ENCODE results near the gene BTNL9.

The BTNL9 gene

DNA sequence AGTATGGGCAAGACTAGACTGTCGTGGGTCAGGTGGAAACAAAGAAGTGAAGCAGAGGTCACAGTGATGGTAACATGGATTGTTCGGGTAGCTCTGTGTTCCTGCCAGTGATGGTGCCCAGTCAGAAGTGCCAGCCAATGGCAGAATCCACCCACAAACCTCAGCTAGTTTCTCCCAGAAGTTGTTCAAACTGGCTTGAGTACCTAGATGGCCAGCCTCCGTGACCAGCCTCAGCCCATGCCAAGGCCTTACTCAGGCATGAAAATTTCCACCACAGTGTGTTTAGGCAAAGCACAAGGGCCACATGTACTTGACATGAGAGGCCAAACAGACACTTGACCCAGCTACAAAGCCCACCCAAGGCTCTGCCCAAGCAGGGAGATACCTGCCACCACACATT, 19.4 kb upstream of the BTNL9 start:
- in situ Hi-C loops (cut with MboI; ENCODE audit: low pct_unique_long_range_greater_than_20kb, low sequenced_read_pairs, unreplicated experiment), result no loop called here
- DNase-seq (ENCODE audit: low spot score), result no peak

DNA sequence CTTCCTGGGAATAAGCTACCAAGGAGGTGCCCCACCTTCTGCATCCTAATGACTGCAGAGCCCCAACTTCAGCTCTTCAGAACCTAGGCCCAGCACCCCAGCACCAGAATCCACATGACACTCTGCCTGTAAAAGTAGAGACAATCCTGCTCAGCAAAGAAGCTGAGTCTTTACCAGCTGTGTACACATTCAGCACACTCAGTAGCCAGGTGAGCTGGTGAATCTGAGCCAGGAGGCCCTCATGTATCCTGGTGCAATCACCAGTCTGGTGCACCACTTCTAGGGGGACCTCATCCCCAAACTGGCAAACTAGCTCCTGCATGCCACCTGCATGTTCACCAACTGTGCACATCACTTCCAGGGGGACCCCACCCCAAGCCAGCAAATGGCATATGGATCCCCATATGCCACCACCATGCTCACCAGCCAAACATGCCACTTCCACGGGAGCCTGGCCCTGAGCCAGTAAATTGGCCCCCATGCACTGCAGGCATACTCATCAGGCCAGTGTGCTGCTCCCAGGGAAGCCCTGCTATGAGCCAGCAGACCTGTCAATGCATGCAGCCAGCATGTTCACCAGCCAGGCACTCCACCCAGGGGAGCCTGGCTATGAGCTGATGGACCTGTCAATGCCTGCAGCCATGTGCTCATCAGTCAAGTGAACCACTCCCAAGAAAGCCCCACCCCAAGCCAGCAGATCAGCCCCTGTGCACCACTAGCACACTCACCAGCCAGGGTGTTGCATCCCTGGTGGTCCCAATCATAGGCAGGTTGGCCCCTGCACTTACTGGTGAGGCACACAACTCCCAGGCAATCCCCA, 15.6 kb upstream of the BTNL9 start:
- DNase-seq (ENCODE audit: low spot score), result no peak
- in situ Hi-C loops (cut with MboI; ENCODE audit: low pct_unique_long_range_greater_than_20kb, low sequenced_read_pairs, unreplicated experiment), result no loop called here
- TF ChIP-seq, protein P1, sequence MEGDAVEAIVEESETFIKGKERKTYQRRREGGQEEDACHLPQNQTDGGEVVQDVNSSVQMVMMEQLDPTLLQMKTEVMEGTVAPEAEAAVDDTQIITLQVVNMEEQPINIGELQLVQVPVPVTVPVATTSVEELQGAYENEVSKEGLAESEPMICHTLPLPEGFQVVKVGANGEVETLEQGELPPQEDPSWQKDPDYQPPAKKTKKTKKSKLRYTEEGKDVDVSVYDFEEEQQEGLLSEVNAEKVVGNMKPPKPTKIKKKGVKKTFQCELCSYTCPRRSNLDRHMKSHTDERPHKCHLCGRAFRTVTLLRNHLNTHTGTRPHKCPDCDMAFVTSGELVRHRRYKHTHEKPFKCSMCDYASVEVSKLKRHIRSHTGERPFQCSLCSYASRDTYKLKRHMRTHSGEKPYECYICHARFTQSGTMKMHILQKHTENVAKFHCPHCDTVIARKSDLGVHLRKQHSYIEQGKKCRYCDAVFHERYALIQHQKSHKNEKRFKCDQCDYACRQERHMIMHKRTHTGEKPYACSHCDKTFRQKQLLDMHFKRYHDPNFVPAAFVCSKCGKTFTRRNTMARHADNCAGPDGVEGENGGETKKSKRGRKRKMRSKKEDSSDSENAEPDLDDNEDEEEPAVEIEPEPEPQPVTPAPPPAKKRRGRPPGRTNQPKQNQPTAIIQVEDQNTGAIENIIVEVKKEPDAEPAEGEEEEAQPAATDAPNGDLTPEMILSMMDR (IDR thresholded peaks at IDR 0.05; ENCODE audit: extremely low read depth, insufficient read depth, missing control alignments), result no peak

More for the DNA sequence above, 19.4 kb upstream of the BTNL9 start:
- TF ChIP-seq, protein P1 (IDR thresholded peaks at IDR 0.05; ENCODE audit: extremely low read depth, insufficient read depth, missing control alignments), result no peak

DNA sequence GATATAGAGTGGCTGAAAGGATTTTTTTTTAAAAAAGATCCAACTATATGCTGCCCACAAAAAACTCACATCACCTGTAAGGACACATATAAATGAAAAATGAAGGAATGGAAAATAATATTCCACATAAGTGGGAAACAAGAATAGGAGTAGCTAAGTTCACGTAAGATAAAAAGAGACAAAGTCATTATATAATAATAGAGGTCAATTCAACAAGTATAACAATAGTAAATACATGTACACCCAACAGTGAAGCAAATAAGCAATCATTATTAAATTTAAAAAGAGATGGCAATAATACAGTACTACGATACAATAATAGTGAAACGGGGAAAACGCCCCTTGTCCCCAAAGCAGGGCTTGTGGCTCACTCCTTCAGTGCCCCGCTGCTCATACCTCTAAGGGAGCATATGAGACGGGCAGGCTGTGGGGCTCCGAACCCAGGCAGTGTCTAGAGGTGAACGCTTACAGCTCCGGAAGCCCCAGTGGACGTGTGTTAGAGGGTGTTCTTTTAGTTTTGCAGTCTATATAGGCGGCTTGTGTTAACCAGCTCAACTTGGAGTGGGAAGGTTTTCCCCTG, 12.5 kb upstream of the BTNL9 start:
- TF ChIP-seq, protein P1 (IDR thresholded peaks at IDR 0.05; ENCODE audit: extremely low read depth, insufficient read depth, missing control alignments), result no peak
- in situ Hi-C loops (cut with MboI; ENCODE audit: low pct_unique_long_range_greater_than_20kb, low sequenced_read_pairs, unreplicated experiment), result no loop called here
- no peak for DNase-seq (ENCODE audit: low spot score)

DNA sequence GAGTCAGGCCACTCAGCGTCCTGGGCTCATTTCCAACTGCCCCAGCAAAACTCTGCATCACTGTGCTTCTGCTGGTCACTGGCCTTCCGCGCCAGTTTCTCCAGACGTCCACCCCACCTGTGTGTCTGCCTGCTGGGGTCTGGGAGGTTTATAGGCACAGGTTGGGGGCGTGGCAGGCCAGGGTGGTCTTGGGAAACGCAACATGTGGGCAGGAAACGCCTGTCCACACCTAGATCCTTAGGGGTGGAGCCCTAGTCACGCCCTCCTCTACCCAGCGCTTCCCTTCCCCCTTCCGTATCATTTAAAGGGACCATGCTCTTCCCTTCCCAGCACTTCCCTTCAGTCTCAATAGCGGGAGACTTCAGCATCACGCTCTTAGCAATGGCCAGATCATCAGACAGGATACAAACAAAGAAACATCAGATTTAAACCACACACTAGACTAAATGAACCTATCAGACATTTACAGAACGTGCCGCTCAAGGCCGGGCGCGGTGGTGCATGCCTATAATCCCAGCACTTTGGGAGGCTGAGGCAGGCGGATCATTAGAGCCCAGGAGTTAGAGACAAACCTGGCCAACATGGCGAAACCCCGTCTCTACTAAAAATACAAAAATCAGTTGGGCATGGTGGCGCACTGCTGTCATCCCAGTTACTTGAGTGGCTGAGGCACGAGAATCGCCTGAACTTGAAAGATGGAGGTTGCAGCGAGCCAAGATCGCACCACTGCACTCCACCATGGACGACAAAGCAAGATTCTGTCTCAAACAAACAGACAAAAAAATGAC, 11.8 kb upstream of the BTNL9 start:
- in situ Hi-C loops (cut with MboI; ENCODE audit: low pct_unique_long_range_greater_than_20kb, low sequenced_read_pairs, unreplicated experiment), result no loop called here
- DNase-seq (ENCODE audit: low spot score), result no peak
- TF ChIP-seq, protein P1 (IDR thresholded peaks at IDR 0.05; ENCODE audit: extremely low read depth, insufficient read depth, missing control alignments), result no peak

DNA sequence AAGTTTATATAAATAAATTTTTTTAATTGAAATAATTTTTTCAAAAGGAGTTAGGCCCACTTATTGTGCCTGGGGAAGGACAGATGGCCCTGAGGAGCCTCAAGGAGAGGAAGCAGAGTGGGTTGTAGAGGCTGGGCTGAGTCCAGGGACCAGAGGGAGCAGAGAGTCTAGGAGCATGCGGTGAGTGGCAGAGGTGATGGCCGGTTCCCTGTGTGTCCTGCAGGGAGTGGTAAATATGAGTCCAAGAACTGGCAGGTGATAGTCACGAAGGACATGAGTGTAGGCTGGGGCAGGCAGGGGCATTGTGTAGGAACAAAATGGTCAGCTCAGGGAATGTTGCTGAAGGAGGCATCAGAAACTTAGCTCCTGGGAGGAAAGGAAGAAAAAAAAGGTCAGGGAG, 8.3 kb upstream of the BTNL9 start:
- TF ChIP-seq, protein P1 (IDR thresholded peaks at IDR 0.05; ENCODE audit: extremely low read depth, insufficient read depth, missing control alignments), result no peak
- no peak for DNase-seq (ENCODE audit: low spot score)
- in situ Hi-C loops (cut with MboI; ENCODE audit: low pct_unique_long_range_greater_than_20kb, low sequenced_read_pairs, unreplicated experiment), result no loop called here

DNA sequence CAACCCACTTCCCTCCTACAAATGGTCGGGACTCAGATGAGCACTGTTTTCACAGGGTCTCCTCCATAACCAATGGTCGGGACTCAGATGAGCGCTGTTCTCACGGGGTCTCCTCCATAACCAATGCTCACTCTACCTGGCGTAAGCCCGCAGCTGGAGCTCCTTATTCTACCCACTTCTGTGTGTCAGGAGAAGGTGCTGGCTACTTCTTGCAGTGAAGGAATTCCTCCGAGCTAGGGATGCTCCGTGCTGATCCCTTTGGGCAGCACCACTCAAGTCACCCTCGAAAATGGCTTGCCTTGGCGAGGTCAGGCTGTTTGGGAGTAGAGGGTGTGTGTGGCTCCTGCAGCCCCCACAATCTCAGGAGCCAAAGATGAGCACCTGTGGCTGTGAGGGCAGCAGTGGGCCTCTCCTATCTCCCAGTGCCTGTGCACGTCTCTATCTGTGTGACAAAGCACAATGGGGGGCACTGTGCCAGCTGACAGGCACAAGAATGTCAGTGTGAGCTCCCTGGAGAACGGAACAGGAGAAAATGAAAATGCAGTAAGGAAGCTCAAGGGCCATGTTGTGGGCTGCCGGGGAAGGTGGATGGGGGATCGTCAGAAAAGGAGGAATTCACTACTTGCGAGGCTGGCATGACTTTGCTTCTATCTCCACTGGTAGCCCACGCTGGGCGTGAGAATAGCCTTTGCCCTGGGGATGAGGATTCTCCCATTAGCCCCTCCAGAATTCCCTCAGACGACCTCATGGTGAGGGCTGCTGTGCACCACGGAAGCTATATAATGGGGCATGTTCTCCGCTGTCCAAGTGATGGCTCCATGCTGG, 3.9 kb upstream of the BTNL9 start:
- no peak for DNase-seq (ENCODE audit: low spot score)
- TF ChIP-seq, protein P1 (IDR thresholded peaks at IDR 0.05; ENCODE audit: extremely low read depth, insufficient read depth, missing control alignments), result no peak
- in situ Hi-C loops (cut with MboI; ENCODE audit: low pct_unique_long_range_greater_than_20kb, low sequenced_read_pairs, unreplicated experiment), result no loop called here

Data from GM13977 (cell line).